Endothelial cell (in vitro differentiated cells): Measurements from ENCODE around the gene FRMD4A. TPM values are rescaled to one million over a fixed set of nuclear protein-coding genes. Genes with fewer than 3 reads are reported as not detected.
A peak's percentile ranks its signal among the peaks of the same experiment; 100 is the strongest.

Experiments
- DNase-seq: peaks from one replicate; pipeline ENCODE4 v3.0.0; 2021; ENCODE audit warnings: low spot score
- H3K27ac Mint-ChIP-seq: one replicate; pipeline ENCODE4 v1.8.0; 2021; ENCODE audit warnings: mixed read lengths, inconsistent platforms; ENCODE audit not compliant: unreplicated experiment
- H3K27me3 Mint-ChIP-seq: one replicate; pipeline ENCODE4 v1.8.0; 2021; ENCODE audit warnings: mild to moderate bottlenecking, moderate library complexity, mixed read lengths, inconsistent platforms; ENCODE audit not compliant: unreplicated experiment
- H3K36me3 Mint-ChIP-seq: one replicate; pipeline ENCODE4 v1.8.0; 2021; ENCODE audit warnings: mild to moderate bottlenecking, low read depth, mixed read lengths, inconsistent platforms; ENCODE audit not compliant: unreplicated experiment
- H3K4me1 Mint-ChIP-seq: one replicate; pipeline ENCODE4 v1.8.0; 2021; ENCODE audit warnings: mild to moderate bottlenecking, mixed read lengths, inconsistent platforms; ENCODE audit not compliant: unreplicated experiment
- H3K4me3 Mint-ChIP-seq: one replicate; pipeline ENCODE4 v1.8.0; 2021; ENCODE audit warnings: mild to moderate bottlenecking, mixed read lengths, inconsistent platforms; ENCODE audit not compliant: unreplicated experiment
- H3K9me3 Mint-ChIP-seq: one replicate; pipeline ENCODE4 v1.8.0; 2021; ENCODE audit warnings: mixed read lengths, inconsistent platforms; ENCODE audit not compliant: unreplicated experiment
- CTCF ChIP-seq: fragments of 200-600 bp; sonication (generic); IDR thresholded peaks from one replicate; pipeline ENCODE4 v1.5.0; 2021; ENCODE audit warnings: antibody characterized with exemption; ENCODE audit not compliant: unreplicated experiment
- total RNA-seq: library from RNA; stranded (reverse); fragmentation: NEBNext Ultra II Directional; extraction: Animal tissue kit (Norgen Biotek cat#: 25700); gene quantifications from one replicate; pipeline ENCODE4 v1.2.1, GENCODE V29; 2021; ENCODE audit not compliant: unreplicated experiment

Gene FRMD4A
- total RNA-seq, 1 donor from 2014 or later, result 68.9 TPM

- H3K27ac Mint-ChIP-seq, result no peak overlapping the region
These were observed 28.7 kb downstream of the FRMD4A start for GRCh38 chr10:14302035-14302434.

GRCh38 chr10:14299556-14299955 lies 31.2 kb downstream of the FRMD4A start:
- DNase-seq, result no peak
- H3K9me3 Mint-ChIP-seq, result no peaks in the 10 kb centered on the region

More at GRCh38 chr10:14302035-14302434, 28.7 kb downstream of the FRMD4A start:
- TF ChIP-seq CTCF, result peak; percentile 54
- Mint-ChIP-seq H3K36me3 (no peaks in the 10 kb centered on the region), H3K4me3 (no peak overlapping the region), H3K4me1 (peaks cover 13% of the 10 kb centered on the region), H3K27me3 (peaks cover 4% of the 10 kb centered on the region), H3K9me3 (no peaks in the 10 kb centered on the region)
- DNase-seq, result no peak

GRCh38 chr10:14296065-14296709 lies 34.5 kb downstream of the FRMD4A start:
- no peaks in the 10 kb centered on the region for H3K36me3 Mint-ChIP-seq
- peak overlapping the region; percentile 55 for H3K27ac Mint-ChIP-seq
- H3K4me3 Mint-ChIP-seq, result peak overlapping the region; percentile 12
- TF ChIP-seq CTCF, result no peak
- DNase-seq, result no peak
- H3K4me1 Mint-ChIP-seq, result peaks cover 18% of the 10 kb centered on the region
- no peaks in the 10 kb centered on the region for H3K9me3 Mint-ChIP-seq
- peaks cover 9% of the 10 kb centered on the region for H3K27me3 Mint-ChIP-seq

More at GRCh38 chr10:14299556-14299955, 31.2 kb downstream of the FRMD4A start:
- no peak for TF ChIP-seq CTCF
- H3K36me3 Mint-ChIP-seq, result no peaks in the 10 kb centered on the region
- H3K27ac Mint-ChIP-seq, result no peak overlapping the region
- H3K4me1 Mint-ChIP-seq, result peaks cover 21% of the 10 kb centered on the region
- peaks cover 11% of the 10 kb centered on the region for H3K27me3 Mint-ChIP-seq
- H3K4me3 Mint-ChIP-seq, result no peak overlapping the region

- H3K4me3 Mint-ChIP-seq, result no peak overlapping the region
- no peak overlapping the region for H3K27ac Mint-ChIP-seq
- no peaks in the 10 kb centered on the region for H3K36me3 Mint-ChIP-seq
- TF ChIP-seq CTCF, result no peak
- H3K9me3 Mint-ChIP-seq, result peaks cover 7% of the 10 kb centered on the region
- peaks cover 9% of the 10 kb centered on the region for H3K27me3 Mint-ChIP-seq
- DNase-seq, result no peak
- peaks cover 18% of the 10 kb centered on the region for H3K4me1 Mint-ChIP-seq
These were observed 36.2 kb downstream of the FRMD4A start for GRCh38 chr10:14294347-14295059.

- Mint-ChIP-seq H3K27ac (no peak overlapping the region), H3K4me3 (no peak overlapping the region), H3K36me3 (no peaks in the 10 kb centered on the region), H3K9me3 (peaks cover 7% of the 10 kb centered on the region), H3K4me1 (peaks cover 18% of the 10 kb centered on the region), H3K27me3 (peaks cover 9% of the 10 kb centered on the region)
- TF ChIP-seq CTCF, result no peak
- no peak for DNase-seq
These were observed 37.2 kb downstream of the FRMD4A start for GRCh38 chr10:14293526-14293925.
